Ovary (tissue), 9 donors: Measurements from ENCODE around the gene ZNF667. TPM values are rescaled to one million over a fixed set of nuclear protein-coding genes. Genes with fewer than 3 reads are reported as not detected.

Experiments used
- DNase-seq, 5 donors: peaks; one replicate each; pipeline ENCODE4 v3.0.0-alpha.2; 2019 to 2020
- H3K27ac ChIP-seq, 2 donors: fragments of 200-600 bp; one replicate each; pipeline versions ENCODE4 v1.5.1 to v1.8.0; 2019 to 2022
- H3K27me3 ChIP-seq: fragments of 200-600 bp; one replicate; pipeline ENCODE4 v1.8.0; 2022
- H3K36me3 ChIP-seq: fragments of 200-600 bp; sonication (generic); one replicate; pipeline ENCODE4 v1.5.1; 2019
- H3K4me1 ChIP-seq: one replicate; pipeline ENCODE4 v1.8.1; 2013; ENCODE audit warnings: mild to moderate bottlenecking, moderate library complexity; ENCODE audit not compliant: insufficient read depth
- H3K4me3 ChIP-seq: fragments of 200-600 bp; sonication (generic); one replicate; pipeline ENCODE4 v1.5.1; 2017
- H3K9me3 ChIP-seq, 2 donors: fragments of 200-600 bp in 1 of 2; sonication (generic) in 1 of 2; one replicate each; pipeline versions ENCODE4 v1.5.1 to v1.8.1; 2013 to 2019; ENCODE audit warnings: mild to moderate bottlenecking in 1 of 2, moderate library complexity in 1 of 2
- CTCF ChIP-seq, 3 donors: fragments of 450-650 bp in 2 of 3; fragments of 200-600 bp in 1 of 3; IDR thresholded peaks; one replicate each; pipeline versions ENCODE4 v1.5.1 to v1.8.0; 2016 to 2022; ENCODE audit warnings: antibody characterized with exemption in 3 of 3, mild to moderate bottlenecking in 1 of 3
- EP300 ChIP-seq: sonication (generic); formaldehyde crosslinking; IDR thresholded peaks from one replicate; pipeline ENCODE4 v1.6.1; 2017; ENCODE audit warnings: antibody characterized with exemption
- POLR2A ChIP-seq: fragments of 450-650 bp; IDR thresholded peaks from one replicate; pipeline ENCODE4 v1.6.1; 2017; ENCODE audit warnings: antibody characterized with exemption, mild to moderate bottlenecking, moderate library complexity
- WGBS, 3 donors: extraction: QIAGEN DNeasy Blood & Tissue Kit in 1 of 3; methylation state at CpG; one replicate each; pipeline versions ENCODE4 v1.1.5 to v1.1.7; 2013 to 2017; 5-methylcytosine and 5-hydroxymethylcytosine counted together
- intact Hi-C, 4 donors: fragments of 100-400 bp; cut with DNase I; formaldehyde crosslinking; loops; one replicate each; pipeline versions ENCODE4 v1.11.0 to v1.15.1; 2022 to 2023
- polyA plus RNA-seq, 2 donors: library from polyadenylated mRNA; stranded (reverse); fragments of 200-250 nt in 1 of 2; fragments of 350-450 nt in 1 of 2; fragmentation: Illumina TruSeq in 1 of 2; extraction: RNeasy Lipid Tissue Mini Kit (QIAGEN cat#74804) in 1 of 2; gene quantifications; one replicate each; pipeline ENCODE4 v1.2.3, GENCODE V29; 2013 to 2014
- total RNA-seq, 7 donors: library from RNA; depleted of rRNA in 2 of 7; stranded (reverse); fragments of >200 nt in 2 of 7; fragmentation: NEBNext Ultra II Directional in 3 of 7; extraction: Animal tissue kit (Norgen Biotek cat#: 25700) in 3 of 7; gene quantifications; one replicate each; pipeline versions ENCODE4 v1.1.0 to v1.2.4, GENCODE V29; 2016 to 2023
- donor health status: DM: no; HTN: no; CAD: no; lungs with moderate emphysema.
- donor health status: DM: no; HTN: no; CAD: no.
- donor health status: Bipolar disorder and iron deficiency.
- donor health status: DM: yes; HTN: yes; CAD: no.
- donor health status: DM: no; HTN: no; CAD: no.
- donor health status: DM: yes; HTN: yes; CAD: no.

The ZNF667 gene
- total and polyA plus RNA-seq, 9 donors = 4.5 to 12.8 (median 9.8) TPM

DNA sequence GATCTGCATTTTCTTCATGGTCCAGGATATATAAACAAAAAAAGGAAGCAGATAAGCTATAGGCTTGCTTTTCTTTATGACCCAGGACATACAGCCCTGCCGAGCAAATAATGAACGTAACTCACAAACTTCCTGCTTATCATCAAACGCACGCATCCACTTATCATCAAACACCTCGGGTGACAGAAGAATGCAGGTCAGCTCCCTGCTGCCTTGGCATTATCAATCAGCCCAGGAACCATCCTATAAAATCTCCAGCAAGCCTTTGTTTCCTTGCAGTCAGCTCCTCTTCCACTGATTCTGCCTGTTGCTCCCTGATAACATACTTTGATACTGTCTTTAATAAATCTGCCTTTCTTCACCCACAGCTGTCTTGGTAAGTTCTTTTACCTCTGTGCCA lies 78.3 kb downstream of the ZNF667 start:
- WGBS, 3 donors = 87 to 91% (median 89%) methylated on average over 5 of the region's 5 CpGs
- Histone ChIP-seq H3K36me3 (no peaks in the 10 kb centered on the region), H3K4me3 (no peak overlapping the region), H3K27ac (no peak overlapping the region), H3K9me3 (peaks cover 0 to 13% of the 10 kb centered on the region in 2 donors), H3K27me3 (no peaks in the 10 kb centered on the region), H3K4me1 (peaks cover 2% of the 10 kb centered on the region)
- TF ChIP-seq EP300 (no peak), POLR2A (no peak), CTCF (IDR thresholded peaks at IDR 0.05) (no peak)
- DNase-seq = no peak
- intact Hi-C loops = no loop called here

DNA sequence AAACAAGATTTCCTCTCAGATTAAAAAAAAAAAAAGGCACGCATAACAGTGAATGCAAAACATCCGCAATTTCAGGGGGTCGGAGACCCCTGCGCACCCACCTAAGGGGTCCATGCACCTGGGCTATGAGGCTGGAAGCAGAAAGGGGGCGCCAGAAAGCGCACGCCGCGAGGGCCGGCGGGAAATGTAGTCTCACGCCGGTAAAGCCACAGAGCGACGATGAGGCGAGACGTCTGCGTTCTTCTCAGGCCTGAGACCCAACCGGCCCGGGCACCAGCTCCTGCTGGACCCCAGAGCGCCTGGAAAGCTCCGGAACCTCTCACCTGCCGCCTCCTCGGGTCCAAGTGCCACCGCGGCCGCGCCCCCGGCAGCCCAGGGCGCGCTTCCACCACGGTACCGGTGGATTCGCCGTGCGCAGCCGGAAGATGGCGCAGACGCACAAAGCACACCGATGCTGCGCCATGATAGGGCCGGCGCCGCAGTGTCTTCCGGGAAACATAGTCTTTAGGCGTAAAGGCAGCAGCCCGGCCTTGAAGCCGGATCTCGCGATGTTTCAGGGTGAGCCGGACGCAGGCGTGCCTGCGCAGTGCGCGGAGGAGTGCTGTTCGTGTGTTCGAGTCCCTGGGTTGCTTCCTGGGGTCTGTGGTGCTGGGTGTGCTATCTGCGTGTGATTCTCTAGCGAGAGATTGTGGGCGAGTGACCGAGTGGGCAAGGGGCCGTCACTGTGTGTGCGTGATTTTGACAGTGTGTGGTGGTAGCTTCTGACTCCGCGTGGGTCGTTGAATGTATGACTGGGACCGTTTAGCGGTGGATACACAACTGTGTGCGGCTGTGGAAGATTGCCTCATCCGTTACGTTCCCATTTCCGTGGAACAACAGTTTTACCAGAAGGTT lies 83.8 kb downstream of the ZNF667 start, which contains the start of gene ZNF582:
Gene ZNF582 (minus strand): TSS at position 416 of the 894 bp plus-strand sequence. CDS start 1,782 bp downstream, outside the sequence.
- intact Hi-C loops = no loop called here
- H3K4me3 ChIP-seq = peak within 1 kb of the TSS; percentile 58
- 0 to 2% (median 1%) methylated on average over 64 to 73 of the region's 73 CpGs for WGBS, 3 donors
- peak; percentile 94 to 97 (median 96) for DNase-seq
- H3K27me3 ChIP-seq = no peaks in the 10 kb centered on the region
- peak within 1 kb of the TSS; percentile 84 to 96 for H3K27ac ChIP-seq
- TF ChIP-seq POLR2A (peak; percentile 16), EP300 (peak; percentile 32), CTCF (IDR thresholded peaks at IDR 0.05) (peak; percentile 68 to 85 (median 82))
- H3K36me3 ChIP-seq = no peaks in the 10 kb centered on the region
- H3K9me3 ChIP-seq = peaks cover 0 to 12% of the 10 kb centered on the region in 2 donors
- H3K4me1 ChIP-seq = no peaks in the 10 kb centered on the region

Other genes starting within 250 kb of the ZNF667 start
- gene EDDM13, start 204.6 kb downstream of the ZNF667 start, total RNA-seq = not detected
- under 1 TPM in 1 of 2 donors, not detected in 1; 0.28 TPM for gene EDDM13, start 204.6 kb downstream of the ZNF667 start, polyA plus RNA-seq
- 10 to 100 TPM in 5 of 7 donors, 1 to 10 TPM in 2; 7.4 to 25.7 (median 13.9) TPM for gene ZSCAN5A, start 162.5 kb downstream of the ZNF667 start, total RNA-seq
- 1 to 10 TPM; 4.6 to 8.9 TPM for gene ZSCAN5A, start 162.5 kb downstream of the ZNF667 start, polyA plus RNA-seq
- 10 to 100 TPM in 2 of 7 donors, 1 to 10 TPM in 5; 4.6 to 11.1 (median 8.3) TPM for gene ZNF582, start 83.8 kb downstream of the ZNF667 start, total RNA-seq
- 1 to 10 TPM; 4.6 to 7.9 TPM for gene ZNF582, start 83.8 kb downstream of the ZNF667 start, polyA plus RNA-seq
- 10 to 100 TPM in 5 of 7 donors, 1 to 10 TPM in 2; 5.9 to 12.5 (median 10.7) TPM for gene ZNF583, start 73.0 kb downstream of the ZNF667 start, total RNA-seq
- gene ZNF583, start 73.0 kb downstream of the ZNF667 start, polyA plus RNA-seq = 1 to 10 TPM; 4.0 to 6.8 TPM
- gene ZNF471, start 30.5 kb upstream of the ZNF667 start, total RNA-seq = 10 to 100 TPM in 5 of 7 donors, 1 to 10 TPM in 2; 5.9 to 22.4 (median 14.7) TPM
- gene ZNF471, start 30.5 kb upstream of the ZNF667 start, polyA plus RNA-seq = 1 to 10 TPM; 6.4 to 10.0 TPM
- 10 to 100 TPM in 6 of 7 donors, 1 to 10 TPM in 1; 4.9 to 15.7 (median 13.5) TPM for gene ZFP28, start 61.6 kb upstream of the ZNF667 start, total RNA-seq
- 10 to 100 TPM in 1 of 2 donors, 1 to 10 TPM in 1; 9.2 to 12.7 TPM for gene ZFP28, start 61.6 kb upstream of the ZNF667 start, polyA plus RNA-seq
- 1 to 10 TPM; 2.4 to 7.8 (median 6.7) TPM for gene ZNF470, start 90.1 kb upstream of the ZNF667 start, total RNA-seq
- gene ZNF470, start 90.1 kb upstream of the ZNF667 start, polyA plus RNA-seq = 1 to 10 TPM; 1.7 to 5.4 TPM
- gene ZNF71, start 118.0 kb upstream of the ZNF667 start, total RNA-seq = 1 to 10 TPM; 5.7 to 9.8 (median 8.4) TPM
- 1 to 10 TPM; 3.4 to 6.3 TPM for gene ZNF71, start 118.0 kb upstream of the ZNF667 start, polyA plus RNA-seq
- 1 to 10 TPM in 1 of 7 donors, under 1 TPM in 5, not detected in 1; 0.43 to 1.6 (median 0.59) TPM for gene SMIM17, start 165.8 kb upstream of the ZNF667 start, total RNA-seq
- under 1 TPM; 0.22 to 0.65 TPM for gene SMIM17, start 165.8 kb upstream of the ZNF667 start, polyA plus RNA-seq
- gene ZNF835, start 194.4 kb upstream of the ZNF667 start, total RNA-seq = 10 to 100 TPM in 3 of 7 donors, 1 to 10 TPM in 4; 4.9 to 15.0 (median 8.1) TPM
- gene ZNF835, start 194.4 kb upstream of the ZNF667 start, polyA plus RNA-seq = 1 to 10 TPM; 2.5 to 4.6 TPM